Measurements from ENCODE around the gene PRKCB.

DNA sequence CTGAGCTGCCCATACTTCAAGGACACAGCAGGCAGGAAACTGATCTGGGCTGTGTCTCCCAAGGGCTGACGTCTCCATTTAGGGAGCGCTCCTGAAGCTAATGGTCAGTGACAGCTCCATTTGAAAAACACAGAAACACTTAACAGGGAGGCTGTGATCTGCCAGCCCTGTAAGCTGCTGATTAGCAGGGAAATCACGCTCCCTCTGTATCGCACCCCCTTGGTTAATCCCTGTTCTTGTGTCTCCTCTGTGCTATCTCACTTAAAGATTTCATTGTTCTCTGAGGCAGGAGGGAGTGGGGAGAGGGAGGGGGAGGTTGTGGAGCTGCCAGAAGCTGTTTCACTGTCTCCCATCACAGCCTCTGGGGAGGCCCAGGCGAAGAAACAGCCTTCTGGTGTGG is 372.9 kb downstream of the PRKCB start:
- TF ChIP-seq, protein P1, sequence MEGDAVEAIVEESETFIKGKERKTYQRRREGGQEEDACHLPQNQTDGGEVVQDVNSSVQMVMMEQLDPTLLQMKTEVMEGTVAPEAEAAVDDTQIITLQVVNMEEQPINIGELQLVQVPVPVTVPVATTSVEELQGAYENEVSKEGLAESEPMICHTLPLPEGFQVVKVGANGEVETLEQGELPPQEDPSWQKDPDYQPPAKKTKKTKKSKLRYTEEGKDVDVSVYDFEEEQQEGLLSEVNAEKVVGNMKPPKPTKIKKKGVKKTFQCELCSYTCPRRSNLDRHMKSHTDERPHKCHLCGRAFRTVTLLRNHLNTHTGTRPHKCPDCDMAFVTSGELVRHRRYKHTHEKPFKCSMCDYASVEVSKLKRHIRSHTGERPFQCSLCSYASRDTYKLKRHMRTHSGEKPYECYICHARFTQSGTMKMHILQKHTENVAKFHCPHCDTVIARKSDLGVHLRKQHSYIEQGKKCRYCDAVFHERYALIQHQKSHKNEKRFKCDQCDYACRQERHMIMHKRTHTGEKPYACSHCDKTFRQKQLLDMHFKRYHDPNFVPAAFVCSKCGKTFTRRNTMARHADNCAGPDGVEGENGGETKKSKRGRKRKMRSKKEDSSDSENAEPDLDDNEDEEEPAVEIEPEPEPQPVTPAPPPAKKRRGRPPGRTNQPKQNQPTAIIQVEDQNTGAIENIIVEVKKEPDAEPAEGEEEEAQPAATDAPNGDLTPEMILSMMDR (IDR thresholded peaks at IDR 0.05) = no peak
- no peak for TF ChIP-seq POLR2A (IDR thresholded peaks at IDR 0.05)
